GM12801 (cell line): ENCODE results near the gene PTPRG.

Experiments used
- TF ChIP-seq, protein P1 (sequence below): IDR thresholded peaks from one replicate; pipeline ENCODE4 v1.5.1; 2011; ENCODE audit warnings: control low read depth; ENCODE audit not compliant: insufficient read length; ENCODE audit errors: extremely low read depth

The PTPRG gene

DNA sequence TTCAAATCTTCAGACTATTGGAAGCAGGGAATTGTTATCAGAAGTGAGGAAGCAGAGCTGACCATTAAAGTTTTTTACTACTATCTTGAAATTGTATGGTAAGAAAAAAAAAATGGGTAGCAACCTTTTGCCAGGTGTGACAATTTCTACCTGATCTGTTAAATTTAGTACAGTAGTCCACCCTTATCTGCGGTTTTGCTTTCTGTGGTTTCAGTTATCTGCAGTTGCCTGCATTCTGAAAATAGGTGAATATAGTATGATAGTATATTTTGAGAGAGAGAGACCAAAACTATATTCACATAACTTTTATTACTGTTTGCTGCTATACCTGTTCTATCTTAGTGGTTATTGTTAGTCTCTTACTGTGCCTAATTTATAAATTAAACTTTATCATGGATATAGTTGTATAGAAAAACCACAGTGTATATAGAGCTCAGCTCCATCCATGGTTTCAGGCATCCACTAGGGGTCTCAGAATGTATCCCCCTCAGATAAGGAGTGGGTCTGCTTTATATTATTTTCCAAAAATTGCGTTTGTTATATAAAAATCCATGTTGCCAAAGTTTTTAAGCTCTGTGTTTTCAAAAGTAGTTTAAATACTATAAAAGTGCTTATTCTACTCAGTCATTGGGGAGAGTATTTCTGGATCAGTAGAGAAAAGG, 69.9 kb downstream of the PTPRG start:
- TF ChIP-seq, protein P1, sequence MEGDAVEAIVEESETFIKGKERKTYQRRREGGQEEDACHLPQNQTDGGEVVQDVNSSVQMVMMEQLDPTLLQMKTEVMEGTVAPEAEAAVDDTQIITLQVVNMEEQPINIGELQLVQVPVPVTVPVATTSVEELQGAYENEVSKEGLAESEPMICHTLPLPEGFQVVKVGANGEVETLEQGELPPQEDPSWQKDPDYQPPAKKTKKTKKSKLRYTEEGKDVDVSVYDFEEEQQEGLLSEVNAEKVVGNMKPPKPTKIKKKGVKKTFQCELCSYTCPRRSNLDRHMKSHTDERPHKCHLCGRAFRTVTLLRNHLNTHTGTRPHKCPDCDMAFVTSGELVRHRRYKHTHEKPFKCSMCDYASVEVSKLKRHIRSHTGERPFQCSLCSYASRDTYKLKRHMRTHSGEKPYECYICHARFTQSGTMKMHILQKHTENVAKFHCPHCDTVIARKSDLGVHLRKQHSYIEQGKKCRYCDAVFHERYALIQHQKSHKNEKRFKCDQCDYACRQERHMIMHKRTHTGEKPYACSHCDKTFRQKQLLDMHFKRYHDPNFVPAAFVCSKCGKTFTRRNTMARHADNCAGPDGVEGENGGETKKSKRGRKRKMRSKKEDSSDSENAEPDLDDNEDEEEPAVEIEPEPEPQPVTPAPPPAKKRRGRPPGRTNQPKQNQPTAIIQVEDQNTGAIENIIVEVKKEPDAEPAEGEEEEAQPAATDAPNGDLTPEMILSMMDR, result no peak

DNA sequence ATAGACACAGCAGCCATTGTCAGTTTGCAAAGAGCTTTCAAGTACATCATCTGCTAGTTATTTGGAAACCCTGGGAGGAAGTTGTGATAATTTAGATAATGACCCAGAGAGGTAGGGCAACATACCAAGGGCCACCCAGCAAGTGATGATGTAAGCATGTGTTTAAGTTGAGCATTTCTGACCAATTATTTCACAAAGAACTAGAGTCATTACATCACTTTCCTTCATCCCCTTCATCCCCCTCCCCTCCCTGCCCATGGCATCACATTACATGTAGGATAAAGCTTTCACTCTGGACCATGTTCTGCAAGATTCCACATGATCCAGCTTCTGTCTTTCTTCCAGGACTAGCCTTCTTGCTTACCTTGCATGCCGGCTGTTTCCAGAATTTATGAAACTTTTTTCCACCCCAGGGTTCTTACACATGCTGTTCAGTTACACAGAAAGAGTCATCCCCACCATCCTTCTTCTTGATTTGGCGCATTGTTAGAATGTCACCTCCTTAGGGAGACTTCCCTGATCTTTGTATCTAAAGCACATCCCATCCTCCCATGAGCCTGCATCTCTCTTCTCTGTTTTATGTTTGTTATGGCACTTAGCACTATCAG, 71.3 kb downstream of the PTPRG start:
- TF ChIP-seq, protein P1, result no peak

DNA sequence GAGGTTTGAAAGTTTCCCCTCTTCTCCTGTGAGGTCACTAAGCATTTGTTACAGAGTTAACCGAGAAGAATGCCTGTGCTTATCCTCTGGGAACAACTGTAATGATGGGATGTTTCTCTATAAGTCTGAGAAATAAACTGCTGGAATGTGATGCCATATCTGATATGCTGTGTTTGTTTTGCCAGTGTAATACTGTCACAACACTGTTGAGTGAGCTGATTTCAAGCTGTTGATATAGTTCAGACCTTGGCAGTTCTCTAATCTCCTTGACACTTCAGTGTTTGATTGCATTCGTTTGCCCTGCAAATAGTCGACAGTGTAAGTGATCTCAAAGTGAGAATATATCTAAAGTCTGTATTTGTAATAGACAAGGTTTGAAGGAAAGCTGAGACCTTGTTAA, 73.3 kb downstream of the PTPRG start:
- TF ChIP-seq, protein P1, result no peak

DNA sequence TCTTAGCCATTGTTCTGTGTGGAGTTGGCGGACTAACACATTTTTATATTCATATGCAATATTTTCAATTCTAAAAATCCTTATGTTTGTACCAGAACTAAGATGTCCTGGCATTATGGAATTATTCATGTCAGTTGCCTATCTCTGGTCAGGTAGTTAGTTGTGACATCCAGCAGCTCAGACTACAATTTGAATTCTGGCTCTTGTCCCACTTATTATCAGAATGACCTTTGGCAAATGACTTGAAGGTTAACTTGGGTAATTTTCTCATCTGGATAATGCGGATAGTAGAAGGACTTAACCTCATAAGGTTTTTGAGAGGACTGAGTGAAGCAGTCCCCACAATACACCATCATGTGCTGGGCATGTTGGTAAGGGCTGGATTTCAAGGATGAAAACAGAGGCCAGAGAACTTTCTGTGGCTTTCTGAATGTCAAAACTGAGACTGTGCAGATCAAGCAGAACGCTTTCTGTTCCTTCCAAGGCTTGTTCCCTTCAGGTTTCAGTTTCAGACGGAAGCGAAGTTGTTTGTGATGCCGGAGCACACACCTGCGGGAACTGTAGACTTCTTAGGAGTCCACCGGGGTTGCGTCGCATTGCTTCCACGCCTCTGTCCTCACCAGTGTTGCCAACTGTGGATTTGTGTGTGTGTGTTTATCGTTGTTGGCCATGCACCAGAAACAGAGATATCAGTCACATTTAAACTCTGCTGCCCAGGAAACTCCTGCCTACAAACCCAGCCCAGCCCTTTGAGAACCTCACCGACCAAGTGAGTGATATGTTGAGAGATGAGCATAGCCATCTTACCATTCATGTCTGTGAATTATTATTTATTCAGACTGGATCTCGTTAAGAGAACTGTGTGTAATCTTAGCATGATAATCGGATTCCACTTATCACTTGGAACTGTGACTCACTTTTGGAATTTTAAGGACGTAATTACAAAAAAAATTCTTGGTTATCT, 76.0 kb downstream of the PTPRG start:
- TF ChIP-seq, protein P1, result no peak

DNA sequence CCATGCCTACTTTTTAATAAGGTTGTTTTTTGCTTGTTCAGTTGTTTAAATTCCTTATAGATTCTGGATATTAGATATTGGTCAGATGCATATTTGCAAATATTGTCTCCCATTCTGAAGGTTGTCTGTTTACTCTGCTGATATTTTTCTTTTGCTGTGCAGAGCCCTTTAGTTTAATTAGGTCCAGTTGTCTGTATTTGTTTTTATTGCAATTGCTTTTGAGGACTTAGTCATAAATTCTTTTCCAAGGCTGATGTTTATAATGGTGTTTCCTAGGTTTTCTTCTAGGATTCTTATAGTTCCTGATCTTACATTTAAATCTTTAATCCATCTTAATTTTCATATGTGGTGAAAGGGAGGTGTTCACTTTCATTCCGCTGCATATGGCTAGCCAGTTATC, 77.4 kb downstream of the PTPRG start:
- TF ChIP-seq, protein P1, result no peak

DNA sequence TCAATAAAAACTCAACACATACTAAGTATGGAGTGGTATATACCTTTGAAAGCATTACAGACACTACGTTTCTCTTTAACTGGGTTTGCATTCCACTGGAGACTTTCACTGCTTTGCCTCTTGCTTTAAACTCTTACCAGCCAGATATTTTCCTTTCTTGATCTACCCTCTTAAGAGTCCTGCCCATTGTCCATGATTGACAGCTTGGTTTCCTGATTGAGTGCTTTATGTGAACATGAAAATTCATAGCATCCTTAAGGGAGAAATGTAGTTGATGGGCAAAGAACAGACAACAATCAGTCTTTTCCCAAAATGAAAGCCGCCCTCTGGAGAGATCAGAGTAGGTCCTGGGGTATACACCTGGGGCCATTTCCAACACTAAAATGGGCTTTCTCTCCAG, 78.6 kb downstream of the PTPRG start:
- TF ChIP-seq, protein P1, result no peak

DNA sequence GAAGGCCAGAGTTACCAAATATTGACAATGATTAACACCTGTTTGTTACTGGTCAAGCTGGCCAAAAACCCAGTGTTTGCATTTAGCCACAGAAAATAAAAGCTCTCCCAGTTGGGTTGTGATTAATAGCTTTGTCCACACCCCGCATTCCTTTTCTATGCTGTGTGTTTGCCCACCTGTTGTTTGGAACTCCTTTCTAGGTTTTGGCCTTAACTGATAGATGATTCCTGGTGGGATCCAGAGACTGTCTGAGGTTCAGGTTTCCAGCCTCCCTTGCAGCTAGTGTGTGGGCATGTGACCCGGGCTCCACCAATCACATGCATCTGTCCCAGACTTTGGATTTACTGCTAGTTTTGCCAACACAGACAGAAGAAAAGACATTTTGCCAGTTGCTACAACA, 83.8 kb downstream of the PTPRG start:
- TF ChIP-seq, protein P1, result no peak
